Uterus (tissue), 4 donors: ENCODE measurements around the gene SF1. TPM values are rescaled to one million over a fixed set of nuclear protein-coding genes. Genes with fewer than 3 reads are reported as not detected.

Source experiments
- DNase-seq, 2 donors: peaks; one replicate each; pipeline ENCODE4 v3.0.0-alpha.2; 2019 to 2020
- H3K27ac ChIP-seq, 2 donors: fragments of 200-600 bp; sonication (generic); 1 replicate in 1 of 2; 2 replicates in 1 of 2; pipeline ENCODE4 v1.5.1; 2016 to 2018
- H3K27me3 ChIP-seq, 2 donors: fragments of 200-600 bp; sonication (generic); one replicate each; pipeline ENCODE4 v1.5.1; 2018 to 2019; ENCODE audit warnings: control low read depth in 1 of 2
- H3K36me3 ChIP-seq, 2 donors: fragments of 200-600 bp; sonication (generic); one replicate each; pipeline ENCODE4 v1.5.1; 2019; ENCODE audit warnings: control low read depth in 1 of 2
- H3K4me1 ChIP-seq, 2 donors: fragments of 200-600 bp; sonication (generic); one replicate each; pipeline ENCODE4 v1.5.1; 2018 to 2019; ENCODE audit warnings: control low read depth in 1 of 2
- H3K4me3 ChIP-seq, 2 donors: fragments of 200-600 bp; sonication (generic); 1 replicate in 1 of 2; 2 replicates in 1 of 2; pipeline ENCODE4 v1.5.1; 2018 to 2019; ENCODE audit warnings: mild to moderate bottlenecking in 1 of 2
- H3K9me3 ChIP-seq, 2 donors: fragments of 200-600 bp; sonication (generic); one replicate each; pipeline ENCODE4 v1.5.1; 2019; ENCODE audit warnings: control low read depth in 1 of 2
- CTCF ChIP-seq, 4 experiments: fragments of 200-600 bp in 2 of 4; fragments of 450-650 bp in 2 of 4; sonication (generic) in 2 of 4; IDR thresholded peaks; one replicate each; pipeline ENCODE4 v1.5.1; 2016 to 2019; ENCODE audit warnings: antibody characterized with exemption in 4 of 4, mild to moderate bottlenecking in 2 of 4, moderate library complexity in 1 of 4
- POLR2A ChIP-seq, 2 donors: fragments of 450-650 bp; IDR thresholded peaks; one replicate each; pipeline ENCODE4 v1.6.1; 2016; ENCODE audit warnings: antibody characterized with exemption in 2 of 2, mild to moderate bottlenecking in 1 of 2, moderate library complexity in 1 of 2
- intact Hi-C: fragments of 100-400 bp; cut with DNase I; formaldehyde crosslinking; loops from one replicate; pipeline ENCODE4 v1.15.1; 2023; ENCODE audit warnings: low total_unique reads
- total RNA-seq, 4 donors: library from RNA; depleted of rRNA in 3 of 4; stranded (reverse); fragments of >200 nt in 3 of 4; gene quantifications; one replicate each; pipeline versions ENCODE4 v1.1.0 to v1.2.4, GENCODE V29; 2014 to 2023
- donor health status: DM: yes; HTN: yes; CAD: no.

SF1 gene
- total RNA-seq, 4 donors from 2014 or later, result 62.0 to 374 (median 219) TPM

- no peaks in the 10 kb centered on the region for H3K36me3 ChIP-seq
- peak overlapping the region; percentile 77 for H3K27ac ChIP-seq
- no peak for DNase-seq
- TF ChIP-seq CTCF (IDR thresholded peaks at IDR 0.05) (no peak), POLR2A (IDR thresholded peaks at IDR 0.05) (no peak)
- H3K27me3 ChIP-seq, result no peaks in the 10 kb centered on the region
- no peaks in the 10 kb centered on the region for H3K9me3 ChIP-seq
- no peak overlapping the region for H3K4me3 ChIP-seq
- peaks cover 9 to 16% of the 10 kb centered on the region in 2 donors for H3K4me1 ChIP-seq
- intact Hi-C loops, result no loop called here
Observed at GRCh38 chr11:64760759-64761420, 17.5 kb downstream of the SF1 start.

GRCh38 chr11:64759722-64760719 is 18.3 kb downstream of the SF1 start, which contains the start of gene PYGM:
TSS of gene PYGM (minus strand) at chr11:64759974. CDS start at chr11:64759898, 76 bp downstream.
- no peaks in the 10 kb centered on the region for H3K27me3 ChIP-seq
- H3K4me1 ChIP-seq, result peaks cover 9 to 16% of the 10 kb centered on the region in 2 donors
- DNase-seq, result peak; percentile 83 to 90
- peak within 1 kb of the TSS; percentile 77 for H3K27ac ChIP-seq
- H3K9me3 ChIP-seq, result no peaks in the 10 kb centered on the region
- peak within 1 kb of the TSS; percentile 3 to 26 for H3K4me3 ChIP-seq
- intact Hi-C loops, result no loop called here
- TF ChIP-seq CTCF (IDR thresholded peaks at IDR 0.05) (no peak), POLR2A (IDR thresholded peaks at IDR 0.05) (peak; percentile 29 to 39)
- no peaks in the 10 kb centered on the region for H3K36me3 ChIP-seq

- TF ChIP-seq CTCF (IDR thresholded peaks at IDR 0.05) (no peak), POLR2A (IDR thresholded peaks at IDR 0.05) (no peak)
- Histone ChIP-seq H3K4me3 (peak overlapping the region; percentile 3 to 26), H3K4me1 (peaks cover 9 to 16% of the 10 kb centered on the region in 2 donors), H3K9me3 (no peaks in the 10 kb centered on the region), H3K27me3 (no peaks in the 10 kb centered on the region), H3K27ac (peak overlapping the region; percentile 77), H3K36me3 (no peaks in the 10 kb centered on the region)
- DNase-seq, result peak in 1 of 2 donors; percentile 29
- intact Hi-C loops, result no loop called here
Observed at GRCh38 chr11:64759131-64759721, 19.1 kb downstream of the SF1 start.

DNA sequence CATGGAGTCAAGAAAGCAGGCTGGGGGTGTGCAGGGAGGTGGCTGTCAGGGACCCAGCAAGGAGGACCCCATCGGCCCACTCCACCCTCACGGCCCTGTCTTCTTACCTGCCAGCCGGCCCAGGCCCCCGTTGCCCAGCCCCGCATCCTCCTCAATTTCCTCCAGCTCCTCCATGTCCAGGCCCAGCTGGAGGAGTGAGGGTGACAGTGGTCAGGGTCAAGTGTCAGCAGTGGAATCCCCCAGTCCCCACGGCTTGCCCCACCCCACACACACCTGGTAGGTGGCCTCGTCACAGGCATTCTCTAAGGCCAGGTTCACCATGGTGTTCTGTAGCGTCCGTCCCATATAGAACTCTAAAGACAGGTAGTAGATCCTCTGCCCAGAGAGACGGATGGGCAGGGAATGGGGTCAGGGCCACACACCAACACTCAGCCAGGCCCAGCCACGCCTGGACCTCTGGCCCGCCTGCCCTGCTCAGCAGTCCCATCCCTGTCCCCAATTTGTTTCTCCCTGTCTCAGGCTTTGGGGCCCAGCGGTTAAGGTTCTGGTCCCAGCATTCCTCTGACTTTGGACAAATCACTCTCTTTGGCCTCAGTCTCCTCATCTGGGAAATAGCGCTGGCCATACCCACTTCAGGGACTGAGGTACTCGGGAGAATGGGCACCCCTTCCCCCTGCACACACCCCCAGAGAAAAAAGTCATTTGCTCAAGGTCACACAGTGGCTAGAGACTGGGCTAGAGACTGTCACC is 19.8 kb downstream of the SF1 start:
- no peaks in the 10 kb centered on the region for H3K9me3 ChIP-seq
- peak overlapping the region; percentile 77 for H3K27ac ChIP-seq
- DNase-seq, result no peak
- H3K27me3 ChIP-seq, result no peaks in the 10 kb centered on the region
- no peaks in the 10 kb centered on the region for H3K36me3 ChIP-seq
- TF ChIP-seq POLR2A (IDR thresholded peaks at IDR 0.05), result no peak
- no peak for TF ChIP-seq CTCF (IDR thresholded peaks at IDR 0.05)
- intact Hi-C loops, result no loop called here
- no peak overlapping the region for H3K4me3 ChIP-seq
- peaks cover 9% of the 10 kb centered on the region in 2 donors for H3K4me1 ChIP-seq
